GM06990 (cell line): Measurements from ENCODE around the gene TTC1.

Source experiments
- DNase-seq: peaks from one replicate; pipeline ENCODE4 v3.0.0-alpha.2; 2011; ENCODE audit not compliant: insufficient read length; ENCODE audit errors: extremely low read depth
- H3K27me3 ChIP-seq: replicated peaks from 2 replicates; pipeline ENCODE4 v1.6.0; 2011; ENCODE audit warnings: low read length; ENCODE audit not compliant: control insufficient read depth, insufficient read depth
- H3K36me3 ChIP-seq: 2 replicates; pipeline ENCODE4 v1.5.1; 2011; ENCODE audit warnings: low read length; ENCODE audit not compliant: control insufficient read depth, insufficient read depth
- H3K4me3 ChIP-seq: replicated peaks from 2 replicates; pipeline ENCODE4 v1.5.1; 2011; ENCODE audit warnings: low read depth, mild to moderate bottlenecking, control low read depth, low read length
- CTCF ChIP-seq: IDR thresholded peaks from 2 replicates; pipeline ENCODE4 v1.5.1; 2011; ENCODE audit warnings: low read length, control low read depth, mild to moderate bottlenecking, inconsistent platforms; ENCODE audit not compliant: insufficient read depth, poor library complexity, severe bottlenecking

TTC1 gene

GRCh38 chr5:160087199-160087598 is 78.3 kb downstream of the TTC1 start:
- Histone ChIP-seq H3K36me3 (no peaks in the 10 kb centered on the region), H3K27me3 (no peaks in the 10 kb centered on the region), H3K4me3 (no peak overlapping the region)
- no peak for TF ChIP-seq CTCF
- DNase-seq: no peak

- Histone ChIP-seq H3K27me3 (no peaks in the 10 kb centered on the region), H3K4me3 (no peak overlapping the region), H3K36me3 (peaks cover 2% of the 10 kb centered on the region)
- no peak for TF ChIP-seq CTCF
- no peak for DNase-seq
Observed at GRCh38 chr5:160088805-160089204, 79.9 kb downstream of the TTC1 start.

DNA sequence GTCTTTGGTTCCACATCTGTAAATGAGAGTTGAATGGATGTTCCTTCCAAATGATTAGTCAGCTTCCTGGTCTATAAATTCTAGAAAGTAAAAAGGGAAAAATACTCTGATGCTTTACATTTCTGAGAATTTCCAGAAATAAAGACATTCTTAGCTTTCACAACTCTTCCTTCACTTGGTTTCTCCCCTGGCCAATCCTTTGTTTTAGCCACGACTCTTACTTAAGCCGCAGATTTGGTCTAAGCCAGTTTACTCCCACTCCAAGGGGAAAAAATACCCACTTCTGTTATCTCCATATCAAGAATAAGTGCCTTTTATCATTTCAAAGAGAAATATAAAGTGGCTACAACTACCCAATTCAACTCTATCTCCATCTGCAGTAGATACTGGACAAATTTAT is 80.6 kb downstream of the TTC1 start:
- TF ChIP-seq CTCF: no peak
- no peak for DNase-seq
- H3K27me3 ChIP-seq: no peaks in the 10 kb centered on the region
- peaks cover 2% of the 10 kb centered on the region for H3K36me3 ChIP-seq
- H3K4me3 ChIP-seq: no peak overlapping the region

DNA sequence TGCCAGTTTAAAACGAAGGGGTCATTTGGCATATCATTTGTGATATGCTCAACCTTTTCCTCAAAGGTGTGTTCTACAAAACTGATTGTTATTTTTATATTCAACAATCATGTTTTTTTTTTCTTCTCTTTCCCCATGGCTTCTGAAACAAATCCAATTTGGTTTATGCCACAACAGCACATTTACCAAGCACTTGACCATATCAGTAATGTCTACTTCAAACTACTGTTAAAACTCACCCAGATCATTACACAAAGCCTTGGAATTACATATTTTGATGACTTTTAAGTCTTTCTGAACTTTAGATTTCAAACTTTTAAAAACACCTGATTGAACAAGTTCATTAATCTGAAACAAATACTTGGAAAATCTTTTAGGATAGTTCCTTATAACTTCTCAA is 81.1 kb downstream of the TTC1 start:
- H3K4me3 ChIP-seq: no peak overlapping the region
- no peak for DNase-seq
- TF ChIP-seq CTCF: no peak
- H3K27me3 ChIP-seq: no peaks in the 10 kb centered on the region
- H3K36me3 ChIP-seq: peaks cover 2% of the 10 kb centered on the region

DNA sequence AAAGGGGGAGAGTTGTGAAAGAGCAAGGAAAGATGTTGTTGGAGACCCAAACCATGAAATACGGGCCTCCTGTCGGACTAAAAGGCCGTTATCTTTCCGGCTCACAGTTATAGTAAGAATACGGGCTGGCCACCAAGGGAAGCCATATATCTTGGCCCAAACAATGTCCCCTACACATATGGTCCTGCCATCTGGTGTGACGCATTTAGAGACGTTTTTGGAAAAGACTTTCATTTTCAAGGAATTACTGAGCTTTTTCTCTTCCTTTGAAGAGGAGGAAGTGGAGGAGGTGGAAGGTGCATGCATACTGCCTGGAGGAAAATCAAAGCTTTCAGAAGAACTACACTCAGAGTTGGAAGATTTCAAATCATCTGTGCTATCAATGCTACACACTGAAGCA is 83.6 kb downstream of the TTC1 start:
- peaks cover 2% of the 10 kb centered on the region for H3K36me3 ChIP-seq
- no peak for DNase-seq
- no peak overlapping the region for H3K4me3 ChIP-seq
- H3K27me3 ChIP-seq: no peaks in the 10 kb centered on the region
- no peak for TF ChIP-seq CTCF

GRCh38 chr5:160092960-160093707 is 84.2 kb downstream of the TTC1 start:
- Histone ChIP-seq H3K36me3 (peaks cover 2% of the 10 kb centered on the region), H3K4me3 (no peak overlapping the region), H3K27me3 (no peaks in the 10 kb centered on the region)
- peak; percentile 26 for DNase-seq
- TF ChIP-seq CTCF: no peak
